Measurements from ENCODE around the gene SLC9A2.

GRCh38 chr2:102581911-102582310 is 37.4 kb upstream of the SLC9A2 start:
- TF ChIP-seq CTCF (IDR thresholded peaks at IDR 0.05) = no peak
- TF ChIP-seq EZH2 (IDR thresholded peaks at IDR 0.05; ENCODE audit: borderline replicate concordance, insufficient read depth, low read depth, low read length, poor library complexity, severe bottlenecking) = no peak

Data from B cell (primary cell).